Activated B cell treated with CpG ODN at 0.5 μM for 24 hours (primary cell): ENCODE results near the gene TMEM42. TPM values are rescaled to one million over a fixed set of nuclear protein-coding genes. Genes with fewer than 3 reads are reported as not detected.

ENCODE experiments used
- ATAC-seq: fragments of 200-7000 bp; cut with Tn5 transposase; one replicate; pipeline ENCODE4 v1.10.0; 2021; ENCODE audit warnings: low read depth, mild to moderate bottlenecking, moderate library complexity
- CTCF ChIA-PET: fragments of 350-600 bp; sonication (Branson Sonifier 250); formaldehyde crosslinking; loops from one replicate; lab custom pipeline; 2021; ENCODE audit warnings: antibody characterized with exemption; lab: Charles Lee
- POLR2A ChIA-PET: fragments of 350-600 bp; sonication (Branson Sonifier 250); formaldehyde crosslinking; loops from one replicate; lab custom pipeline; 2021; ENCODE audit warnings: antibody characterized with exemption; lab: Charles Lee
- DNase-seq: peaks from one replicate; pipeline ENCODE4 v3.0.0; 2022
- H3K27ac Mint-ChIP-seq: one replicate; pipeline ENCODE4 v1.8.0; 2020; ENCODE audit warnings: mixed read lengths
- H3K27me3 Mint-ChIP-seq: one replicate; pipeline ENCODE4 v1.8.0; 2021; ENCODE audit warnings: mixed read lengths
- H3K36me3 Mint-ChIP-seq: one replicate; pipeline ENCODE4 v1.8.0; 2021; ENCODE audit warnings: low read depth, mixed read lengths
- H3K4me1 Mint-ChIP-seq: one replicate; pipeline ENCODE4 v1.8.0; 2021; ENCODE audit warnings: mixed read lengths
- H3K4me3 Mint-ChIP-seq: one replicate; pipeline ENCODE4 v1.8.0; 2020; ENCODE audit warnings: mild to moderate bottlenecking, mixed read lengths
- H3K9me3 Mint-ChIP-seq: one replicate; pipeline ENCODE4 v1.8.0; 2020; ENCODE audit warnings: mixed read lengths
- CTCF ChIP-seq: fragments of 200-600 bp; IDR thresholded peaks from one replicate; pipeline ENCODE4 v1.8.0; 2022; ENCODE audit warnings: antibody characterized with exemption, mild to moderate bottlenecking
- intact Hi-C: fragments of 100-400 bp; cut with micrococcal nuclease; formaldehyde crosslinking; loops from one replicate; pipeline ENCODE4 v1.15.1; 2024
- total RNA-seq: library from RNA; stranded (reverse); gene quantifications from 2 replicates; pipeline ENCODE4 v1.2.3, GENCODE V29; 2022

Gene TMEM42
- total RNA-seq, 1 donor from 2014 or later = 12.4 TPM

- no peaks in the 10 kb centered on the region for H3K36me3 Mint-ChIP-seq
- CTCF ChIA-PET = no interaction called here
- H3K27me3 Mint-ChIP-seq = peaks cover 11% of the 10 kb centered on the region
- no peaks in the 10 kb centered on the region for H3K4me1 Mint-ChIP-seq
- H3K4me3 Mint-ChIP-seq = no peak overlapping the region
- POLR2A ChIA-PET = no interaction called here
- H3K27ac Mint-ChIP-seq = no peak overlapping the region
- no peak for TF ChIP-seq CTCF
- DNase-seq = no peak
- H3K9me3 Mint-ChIP-seq = no peaks in the 10 kb centered on the region
- intact Hi-C loops = no loop called here
- ATAC-seq = no peak
These were observed 40.9 kb downstream of the TMEM42 start for GRCh38 chr3:44902628-44903027.

GRCh38 chr3:44903314-44903713 lies 41.6 kb downstream of the TMEM42 start:
- ChIA-PET CTCF (no interaction called here), POLR2A (no interaction called here)
- no peak for TF ChIP-seq CTCF
- DNase-seq (no peak), ATAC-seq (no peak)
- H3K27ac Mint-ChIP-seq = no peak overlapping the region
- no peaks in the 10 kb centered on the region for H3K36me3 Mint-ChIP-seq
- no peak overlapping the region for H3K4me3 Mint-ChIP-seq
- no peaks in the 10 kb centered on the region for H3K9me3 Mint-ChIP-seq
- peaks cover 14% of the 10 kb centered on the region for H3K27me3 Mint-ChIP-seq
- H3K4me1 Mint-ChIP-seq = no peaks in the 10 kb centered on the region
- intact Hi-C loops = no loop called here

- no peak overlapping the region for H3K4me3 Mint-ChIP-seq
- peaks cover 14% of the 10 kb centered on the region for H3K27me3 Mint-ChIP-seq
- ATAC-seq (no peak), DNase-seq (no peak)
- ChIA-PET CTCF (no interaction called here), POLR2A (no interaction called here)
- H3K27ac Mint-ChIP-seq = no peak overlapping the region
- no peak for TF ChIP-seq CTCF
- intact Hi-C loops = no loop called here
- H3K36me3 Mint-ChIP-seq = no peaks in the 10 kb centered on the region
- H3K4me1 Mint-ChIP-seq = no peaks in the 10 kb centered on the region
- no peaks in the 10 kb centered on the region for H3K9me3 Mint-ChIP-seq
These were observed 42.0 kb downstream of the TMEM42 start for GRCh38 chr3:44903751-44904150.

GRCh38 chr3:44905446-44906157 lies 43.9 kb downstream of the TMEM42 start:
- Mint-ChIP-seq H3K4me1 (no peaks in the 10 kb centered on the region), H3K27ac (no peak overlapping the region), H3K36me3 (no peaks in the 10 kb centered on the region), H3K9me3 (no peaks in the 10 kb centered on the region), H3K4me3 (no peak overlapping the region), H3K27me3 (peaks cover 12% of the 10 kb centered on the region)
- ChIA-PET CTCF (no interaction called here), POLR2A (no interaction called here)
- no peak for ATAC-seq
- no peak for DNase-seq
- intact Hi-C loops = no loop called here
- no peak for TF ChIP-seq CTCF

GRCh38 chr3:44906997-44907396 lies 45.3 kb downstream of the TMEM42 start:
- DNase-seq (no peak), ATAC-seq (no peak)
- Mint-ChIP-seq H3K27ac (no peak overlapping the region), H3K9me3 (no peaks in the 10 kb centered on the region), H3K4me3 (no peak overlapping the region), H3K36me3 (no peaks in the 10 kb centered on the region), H3K4me1 (no peaks in the 10 kb centered on the region), H3K27me3 (peaks cover 8% of the 10 kb centered on the region)
- ChIA-PET CTCF (no interaction called here), POLR2A (no interaction called here)
- intact Hi-C loops = no loop called here
- no peak for TF ChIP-seq CTCF
